HG03460 (cell line): ENCODE data around the gene ETV6.

Source experiments
- ATAC-seq: cut with Tn5 transposase; IDR thresholded peaks from one replicate; pipeline ENCODE4 v1.9.1; 2021; ENCODE audit not compliant: unreplicated experiment

ETV6 gene

GRCh38 chr12:11716794-11717518 is 67.5 kb downstream of the ETV6 start:
- no peak for ATAC-seq

DNA sequence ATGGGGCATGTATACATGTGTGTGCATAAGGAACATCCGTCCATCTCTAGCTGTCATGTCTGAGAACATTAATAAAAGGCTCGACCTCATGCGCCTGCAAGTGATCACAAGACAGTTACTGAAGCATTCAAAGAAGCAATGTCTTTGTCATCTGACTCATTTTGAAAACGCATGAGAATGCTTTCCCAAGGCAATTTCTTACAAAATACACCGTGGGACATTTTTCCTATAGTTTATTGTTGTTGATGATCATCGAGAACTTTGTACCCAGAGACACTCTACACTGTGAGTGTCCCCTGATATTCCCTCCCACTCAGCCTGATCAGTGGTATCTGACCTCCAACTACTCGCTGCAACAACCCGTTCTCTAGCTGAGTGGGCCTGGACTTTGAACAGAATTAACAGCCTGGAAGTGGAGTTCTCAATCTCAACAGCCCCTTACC is 68.1 kb downstream of the ETV6 start:
- ATAC-seq = no peak

- ATAC-seq = no peak
These were observed 68.6 kb downstream of the ETV6 start for GRCh38 chr12:11718105-11718504.

GRCh38 chr12:11718768-11719253 is 69.3 kb downstream of the ETV6 start:
- no peak for ATAC-seq

GRCh38 chr12:11719678-11720099 is 70.2 kb downstream of the ETV6 start:
- ATAC-seq = no peak

GRCh38 chr12:11722071-11722470 is 72.6 kb downstream of the ETV6 start:
- no peak for ATAC-seq

- ATAC-seq = no peak
These were observed 73.2 kb downstream of the ETV6 start for GRCh38 chr12:11722578-11723138.

GRCh38 chr12:11723993-11724392 is 74.5 kb downstream of the ETV6 start:
- no peak for ATAC-seq

DNA sequence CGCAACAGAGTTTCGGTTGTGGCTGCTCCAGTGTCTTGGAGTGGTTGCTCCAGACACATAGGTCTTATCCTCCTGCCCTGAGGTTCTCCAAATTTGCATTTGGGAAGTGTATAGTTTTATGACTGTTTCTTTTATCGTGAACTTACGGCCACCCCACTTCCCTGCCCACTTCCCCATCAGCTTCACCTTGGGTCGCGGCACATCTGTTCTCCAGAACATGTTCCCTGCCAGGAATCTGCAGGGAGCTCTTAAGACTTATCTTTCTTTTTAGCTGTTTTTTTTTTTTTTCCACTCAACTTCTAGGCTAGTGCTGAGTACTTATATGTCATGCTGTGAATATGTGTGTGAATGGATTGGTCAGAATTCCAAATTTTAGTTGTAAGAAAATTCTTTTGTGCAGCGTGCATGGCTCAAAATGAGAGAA is 75.4 kb downstream of the ETV6 start:
- ATAC-seq = no peak

DNA sequence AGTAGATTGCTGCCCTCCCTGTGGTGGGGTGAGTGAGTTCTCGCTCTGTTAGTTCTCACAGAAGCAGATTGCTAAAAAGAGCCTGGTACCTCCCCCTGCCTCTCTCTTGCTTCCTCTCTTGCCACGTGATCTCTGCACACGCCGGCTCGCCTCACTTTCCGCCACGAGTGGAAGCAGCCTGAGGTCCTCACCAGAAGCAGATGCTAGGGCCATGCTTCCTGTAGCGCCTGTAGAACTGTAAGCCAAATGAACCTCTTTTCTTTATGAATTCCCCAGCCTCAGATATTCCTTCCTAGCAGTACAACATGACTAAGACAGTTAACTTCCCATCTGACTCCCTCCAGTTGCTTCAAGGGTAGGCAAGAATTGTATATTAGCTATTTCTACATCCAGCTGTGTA is 76.2 kb downstream of the ETV6 start:
- ATAC-seq = no peak

GRCh38 chr12:11726659-11727058 is 77.2 kb downstream of the ETV6 start:
- no peak for ATAC-seq

GRCh38 chr12:11727133-11727664 is 77.7 kb downstream of the ETV6 start:
- no peak for ATAC-seq

DNA sequence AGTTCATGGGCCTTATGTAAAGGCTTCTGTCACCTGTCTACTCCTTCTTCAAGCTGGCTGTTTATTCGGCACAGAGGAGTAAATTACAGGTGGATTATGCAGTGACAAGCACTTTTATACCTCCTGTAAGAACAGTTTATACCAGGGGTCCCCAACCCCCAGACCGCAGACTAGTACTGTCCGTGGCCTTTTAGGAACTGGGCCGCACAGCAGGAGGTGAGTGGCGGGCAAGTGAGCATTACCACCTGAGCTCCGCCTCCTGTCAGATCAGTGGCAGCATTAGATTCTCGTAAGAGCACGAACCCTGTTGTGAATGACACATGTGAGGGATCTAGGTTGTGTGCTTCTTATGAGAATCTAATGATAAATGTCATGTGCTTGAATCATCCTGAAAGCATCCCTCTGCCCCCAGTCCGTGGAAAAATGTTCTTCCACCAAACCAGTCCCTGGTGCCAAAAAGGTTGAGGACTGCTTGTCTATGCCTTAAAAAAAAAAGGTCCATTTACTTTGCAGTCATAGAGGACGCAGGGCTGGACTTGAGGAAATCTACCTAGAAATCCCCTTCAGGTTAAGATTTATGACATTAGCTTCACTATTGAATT is 78.8 kb downstream of the ETV6 start:
- no peak for ATAC-seq

DNA sequence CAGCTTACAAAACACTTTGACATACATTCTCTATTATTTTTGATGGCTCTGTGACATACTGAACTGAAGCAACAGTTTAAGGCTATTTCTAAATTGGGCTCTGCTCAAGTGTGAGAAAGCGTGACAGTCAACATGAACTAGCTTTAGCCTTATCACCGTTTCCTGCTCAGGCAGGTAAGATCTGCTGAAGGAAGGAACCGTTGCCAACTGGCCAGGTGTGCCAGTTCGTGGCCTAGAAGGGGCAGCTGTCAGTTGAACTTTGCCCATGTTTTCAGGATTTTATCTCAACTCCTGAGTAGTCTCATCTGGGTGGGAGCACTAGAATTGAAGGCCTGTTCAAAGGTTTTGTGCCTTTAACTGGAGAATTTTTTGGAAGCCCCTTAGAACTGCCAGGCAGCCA is 79.5 kb downstream of the ETV6 start:
- ATAC-seq = no peak

GRCh38 chr12:11729439-11730150 is 80.1 kb downstream of the ETV6 start:
- peak; percentile 25 for ATAC-seq

GRCh38 chr12:11730299-11731041 is 81.0 kb downstream of the ETV6 start:
- ATAC-seq = peak; percentile 31

DNA sequence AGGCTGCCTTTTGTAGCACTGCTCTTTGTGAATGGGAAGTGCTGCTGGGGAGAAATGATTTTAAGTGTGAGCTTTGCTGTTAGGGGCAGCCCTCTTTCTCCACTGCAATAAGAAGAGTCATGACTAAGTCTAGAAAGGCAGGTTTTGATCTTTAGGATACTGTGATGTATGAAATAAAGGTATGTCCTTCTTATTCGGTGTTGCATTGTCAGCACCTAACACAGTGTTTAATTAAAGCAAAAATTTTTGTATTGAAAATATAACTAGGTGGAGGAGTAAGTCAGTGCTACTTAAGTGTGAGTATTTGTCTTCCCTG is 81.5 kb downstream of the ETV6 start:
- ATAC-seq = no peak

GRCh38 chr12:11731455-11731854 is 82.0 kb downstream of the ETV6 start:
- no peak for ATAC-seq

DNA sequence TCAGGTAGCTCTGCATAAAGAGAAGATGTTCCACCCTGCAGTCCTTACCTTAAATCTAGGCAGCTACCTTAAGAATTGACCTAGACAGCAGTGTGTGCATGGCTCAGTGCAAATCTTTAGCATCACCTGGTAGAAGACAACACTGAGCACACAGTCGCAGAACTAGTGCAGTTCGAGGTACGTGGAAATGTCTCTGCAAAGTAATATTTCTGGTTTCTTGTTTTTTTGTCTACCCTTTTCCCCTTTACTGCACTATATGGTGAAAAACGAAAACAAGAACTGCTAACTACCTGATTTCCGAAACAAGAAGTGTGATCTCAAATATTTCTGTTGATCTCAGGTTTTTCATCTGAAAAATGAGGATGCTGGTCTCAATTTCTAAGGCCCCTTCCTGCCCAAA is 82.5 kb downstream of the ETV6 start:
- ATAC-seq = no peak

DNA sequence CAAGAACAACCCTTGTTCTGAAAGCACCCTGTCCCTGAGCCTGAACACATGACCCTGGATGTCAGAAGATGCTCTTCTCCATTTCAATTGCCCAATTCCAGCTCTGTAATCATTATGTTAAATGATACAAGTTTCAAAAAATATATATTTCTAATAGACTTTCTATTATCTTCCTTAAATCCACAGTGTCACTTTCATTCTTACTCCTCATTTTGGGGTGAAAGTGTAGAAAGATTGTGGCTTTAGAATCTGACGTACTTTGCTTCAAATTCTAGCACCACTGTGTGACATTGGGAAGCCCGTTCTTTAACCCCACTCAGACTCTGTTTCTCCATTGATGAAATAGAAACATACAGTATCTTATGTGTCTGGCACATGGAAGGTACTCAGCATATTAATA is 83.2 kb downstream of the ETV6 start:
- no peak for ATAC-seq
